Activated CD4-positive, alpha-beta T cell treated with anti-CD3 and anti-CD28 coated beads, Interleukin-10, Interleukin-2, amounts not matched to agents 100 ng/mL and 50 ng/mL, durations not matched to agents 16 hours and 8 hours (primary cell): ENCODE measurements around the gene SYCP1.
"Not testable (repeated sequence)": the region's sequence is repeated elsewhere in the genome, so short reads cannot be mapped to it uniquely, and the experiment has no call there.

ENCODE experiments used
- DNase-seq: peaks from one replicate; pipeline ENCODE4 v3.0.0-alpha.2; 2020

SYCP1 gene

DNA sequence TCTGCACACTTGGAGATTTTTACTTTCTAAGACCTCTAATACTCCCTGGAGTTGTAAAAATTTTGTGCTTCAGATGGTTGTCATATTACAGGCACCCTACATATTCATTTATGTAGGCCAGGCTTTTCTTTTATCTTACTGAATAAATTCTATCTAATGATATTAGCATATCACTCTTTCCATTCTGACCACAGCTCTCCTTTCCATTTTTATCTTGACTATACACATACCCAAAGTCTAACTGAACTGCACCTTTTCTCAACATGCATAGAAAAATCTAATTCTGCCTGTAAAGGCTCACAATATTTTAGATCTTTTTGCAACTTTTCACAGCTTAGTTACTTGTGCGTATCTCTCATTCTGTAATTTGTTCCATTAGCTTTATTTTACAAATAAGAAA is 122.2 kb downstream of the SYCP1 start:
- no peak for DNase-seq

DNA sequence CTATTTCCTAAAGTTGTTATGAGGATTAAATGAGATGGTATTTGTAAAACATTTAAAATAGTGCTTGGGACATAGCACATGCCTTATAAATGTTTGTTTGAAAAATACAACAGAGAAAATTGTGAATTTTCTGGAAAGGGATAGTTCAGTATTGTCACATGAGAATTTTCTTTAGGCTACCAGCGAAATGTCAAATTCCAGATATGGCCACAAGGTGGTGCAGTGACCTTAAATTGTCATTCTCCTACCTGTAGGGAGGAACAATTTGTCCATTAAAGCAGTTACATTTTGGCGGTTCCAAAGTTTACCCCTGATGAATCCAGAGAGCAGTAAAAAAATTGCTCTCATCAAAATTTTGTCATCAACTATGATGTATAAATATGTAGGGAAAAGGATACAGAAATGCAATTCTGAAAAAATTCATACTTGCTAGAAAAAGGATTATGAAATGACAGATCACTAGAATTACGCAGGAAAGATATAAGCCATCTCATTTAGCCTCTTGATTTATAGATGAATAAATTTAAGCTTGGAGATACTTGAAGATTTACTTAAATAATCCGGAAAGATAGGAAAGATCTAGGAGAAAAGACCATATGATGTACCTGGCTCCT is 124.7 kb downstream of the SYCP1 start:
- DNase-seq, result peak; percentile 63

GRCh38 chr1:114982251-114982650 is 127.6 kb downstream of the SYCP1 start:
- no peak for DNase-seq

DNA sequence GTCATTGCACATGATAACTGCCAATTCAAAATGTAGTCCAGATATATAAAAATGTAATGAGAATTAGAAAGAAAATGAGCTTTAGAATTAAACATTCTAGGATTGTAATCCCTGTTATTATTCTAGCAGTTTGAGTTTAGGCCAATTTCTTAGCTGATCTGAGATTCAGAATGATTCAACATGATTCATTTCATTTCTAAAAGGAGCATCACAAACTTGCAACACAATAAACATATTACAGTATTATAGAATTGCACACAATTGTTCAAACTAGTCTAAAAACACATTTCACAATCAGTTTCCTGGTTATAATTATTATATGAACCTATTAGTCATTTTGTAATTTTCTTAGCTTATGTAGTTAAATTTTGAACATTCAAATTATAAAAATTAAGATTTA is 131.6 kb downstream of the SYCP1 start:
- DNase-seq, result no peak

DNA sequence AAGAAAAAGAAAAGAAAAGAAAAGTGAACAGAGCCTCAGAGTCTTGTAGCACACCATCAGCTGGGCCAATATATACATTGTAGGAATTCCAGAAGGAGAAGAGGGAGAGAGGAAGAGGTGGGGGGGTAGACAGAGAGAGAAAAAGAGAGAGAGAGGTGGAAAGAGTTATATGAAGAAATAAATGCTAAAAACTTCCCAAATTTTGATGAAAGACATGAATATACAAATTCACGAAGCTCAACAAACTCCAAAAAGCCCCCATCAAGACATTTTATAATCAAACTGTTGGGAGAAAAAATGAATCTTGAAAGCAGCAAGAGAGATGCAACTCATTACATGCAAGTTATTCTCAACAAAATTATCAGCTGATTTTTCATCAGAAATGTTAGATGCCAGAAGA is 133.4 kb downstream of the SYCP1 start:
- DNase-seq, result no peak

DNA sequence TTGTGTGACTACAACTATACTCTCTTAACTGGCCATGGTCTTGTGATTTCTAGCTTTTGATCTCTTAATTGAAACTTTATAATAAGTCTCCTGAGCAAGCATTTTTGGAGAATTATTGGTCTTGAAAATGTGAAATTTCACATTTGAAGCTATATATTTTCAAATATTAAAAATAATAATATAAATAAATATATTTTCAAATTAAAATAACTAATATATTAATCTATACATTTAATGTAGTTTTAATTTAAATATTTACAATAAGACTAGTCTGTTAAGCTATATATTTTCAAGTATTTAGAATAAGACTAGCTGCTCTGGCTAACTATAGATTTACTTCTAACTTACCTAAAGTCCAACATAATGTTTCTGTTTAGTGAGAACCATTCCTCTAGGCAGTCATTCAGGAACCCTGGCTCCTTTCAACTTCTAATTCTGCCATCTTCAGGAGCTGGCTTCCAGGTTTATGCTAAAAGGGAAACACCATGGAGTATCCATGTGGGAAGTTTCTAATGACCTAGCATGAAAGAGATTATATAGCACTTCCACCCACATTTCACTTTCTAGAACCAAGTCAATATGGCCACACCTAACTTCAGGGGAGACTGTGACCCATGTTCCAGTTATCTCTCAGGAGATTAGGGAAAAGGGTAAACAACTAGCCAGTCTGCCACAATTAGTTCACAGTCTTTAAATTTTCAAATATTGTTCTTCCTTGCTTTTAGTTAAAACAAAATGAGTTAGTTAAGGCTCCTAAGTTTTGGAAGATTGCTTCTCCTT is 143.0 kb downstream of the SYCP1 start:
- no peak for DNase-seq

DNA sequence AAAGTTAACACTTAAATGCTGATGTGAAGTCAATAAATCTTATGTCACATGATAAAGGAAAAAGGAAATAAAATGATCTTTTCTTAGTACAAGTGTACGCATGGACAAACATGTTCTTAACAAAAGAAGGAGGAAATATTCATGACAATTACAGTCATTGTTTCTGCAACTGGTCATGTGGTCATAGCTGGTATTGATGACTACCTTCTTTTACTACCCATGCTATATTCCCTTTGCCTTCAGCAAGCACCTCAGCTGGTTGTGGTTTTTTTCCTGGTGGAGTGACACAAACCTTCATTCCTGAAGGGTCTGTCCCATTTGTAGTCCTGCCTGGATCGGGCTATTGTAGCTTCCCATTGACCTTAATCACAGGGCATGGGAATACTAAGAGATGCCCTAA is 151.5 kb downstream of the SYCP1 start:
- DNase-seq, result no peak

DNA sequence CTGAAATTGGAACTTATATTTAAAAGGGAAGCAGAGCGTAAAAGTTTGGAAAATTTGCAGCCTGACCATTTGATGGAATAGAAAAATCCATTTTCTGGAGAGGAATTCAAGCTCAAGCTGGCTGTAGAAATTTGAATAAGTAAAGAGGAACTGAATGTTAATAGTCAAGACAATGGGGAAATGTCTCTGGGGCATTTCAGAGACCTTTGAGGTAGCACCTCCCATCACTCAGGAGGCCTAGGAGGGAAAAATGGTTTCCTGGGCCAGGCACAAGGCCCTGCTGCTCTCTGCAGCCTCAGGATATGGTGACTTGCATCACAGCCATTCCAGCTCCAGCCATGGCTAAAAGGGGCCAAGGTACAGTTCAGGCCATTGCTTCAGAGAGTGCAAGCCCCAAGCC is 157.3 kb downstream of the SYCP1 start:
- DNase-seq, result no peak

DNA sequence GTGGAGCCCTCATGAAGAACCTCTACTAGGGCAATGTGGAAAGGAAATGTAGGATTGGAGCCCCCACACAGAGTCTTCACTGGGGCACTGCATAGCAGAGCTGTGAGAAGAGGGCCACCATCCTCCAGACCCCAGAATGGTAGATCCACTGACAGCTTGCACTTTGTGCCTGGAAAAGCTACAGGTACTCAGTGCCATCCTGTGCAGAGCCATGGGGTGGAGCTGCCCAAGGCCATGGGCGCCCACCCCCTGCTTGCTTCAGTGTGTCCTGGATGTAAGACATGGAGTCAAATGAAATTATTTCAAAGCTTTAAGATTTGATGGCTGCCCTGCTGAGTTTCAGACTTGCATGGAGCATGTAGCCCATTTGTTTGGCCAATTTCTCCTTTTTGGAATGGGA is 157.8 kb downstream of the SYCP1 start:
- no peak for DNase-seq

DNA sequence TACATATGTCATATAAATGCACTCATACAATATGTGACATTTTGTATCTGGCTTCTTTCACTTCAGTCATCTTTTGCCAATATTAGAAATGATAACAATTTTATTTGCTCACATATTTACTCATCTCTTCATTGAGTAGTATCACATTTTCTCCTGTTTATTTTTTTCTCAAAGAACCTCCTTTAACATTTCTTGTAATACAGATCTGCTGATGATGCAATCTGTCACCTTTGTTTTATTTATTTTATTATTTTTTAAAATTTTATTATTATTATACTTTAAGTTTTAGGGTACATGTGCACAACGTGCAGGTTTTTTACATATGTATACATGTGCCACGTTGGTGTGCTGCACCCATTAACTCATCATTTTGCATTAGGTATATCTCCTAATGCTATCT is 159.1 kb downstream of the SYCP1 start:
- DNase-seq, result no peak

GRCh38 chr1:115019549-115019948 is 164.9 kb downstream of the SYCP1 start:
- DNase-seq, result not testable (repeated sequence)

GRCh38 chr1:115021145-115021544 is 166.5 kb downstream of the SYCP1 start:
- no peak for DNase-seq

GRCh38 chr1:115023593-115023992 is 168.9 kb downstream of the SYCP1 start:
- DNase-seq, result no peak

GRCh38 chr1:115029526-115029925 is 174.9 kb downstream of the SYCP1 start, which contains the start of gene TSHB:
TSS of gene TSHB (plus strand) at chr1:115029826. CDS start at chr1:115033363, 3,537 bp downstream.
- no peak for DNase-seq

DNA sequence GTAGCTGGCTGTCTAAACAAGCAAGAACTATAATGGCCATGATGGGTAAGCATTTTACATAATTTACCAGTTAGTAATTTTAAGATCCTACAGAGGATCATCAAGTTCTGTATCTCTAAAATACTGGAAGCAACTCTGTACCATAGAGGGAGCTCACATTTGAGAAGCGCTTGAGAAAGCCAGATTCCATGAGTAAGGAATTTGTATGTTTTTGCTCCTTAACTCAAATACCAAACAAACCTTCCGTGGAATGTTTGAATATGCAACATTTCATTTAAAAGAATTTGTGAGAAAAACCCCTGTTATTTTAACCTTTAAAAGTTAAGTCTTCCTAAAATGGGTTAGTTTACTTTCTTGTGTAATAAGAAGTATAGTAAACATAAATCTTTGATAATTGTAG is 176.9 kb downstream of the SYCP1 start:
- no peak for DNase-seq

GRCh38 chr1:115035652-115036051 is 181.0 kb downstream of the SYCP1 start:
- DNase-seq, result no peak

DNA sequence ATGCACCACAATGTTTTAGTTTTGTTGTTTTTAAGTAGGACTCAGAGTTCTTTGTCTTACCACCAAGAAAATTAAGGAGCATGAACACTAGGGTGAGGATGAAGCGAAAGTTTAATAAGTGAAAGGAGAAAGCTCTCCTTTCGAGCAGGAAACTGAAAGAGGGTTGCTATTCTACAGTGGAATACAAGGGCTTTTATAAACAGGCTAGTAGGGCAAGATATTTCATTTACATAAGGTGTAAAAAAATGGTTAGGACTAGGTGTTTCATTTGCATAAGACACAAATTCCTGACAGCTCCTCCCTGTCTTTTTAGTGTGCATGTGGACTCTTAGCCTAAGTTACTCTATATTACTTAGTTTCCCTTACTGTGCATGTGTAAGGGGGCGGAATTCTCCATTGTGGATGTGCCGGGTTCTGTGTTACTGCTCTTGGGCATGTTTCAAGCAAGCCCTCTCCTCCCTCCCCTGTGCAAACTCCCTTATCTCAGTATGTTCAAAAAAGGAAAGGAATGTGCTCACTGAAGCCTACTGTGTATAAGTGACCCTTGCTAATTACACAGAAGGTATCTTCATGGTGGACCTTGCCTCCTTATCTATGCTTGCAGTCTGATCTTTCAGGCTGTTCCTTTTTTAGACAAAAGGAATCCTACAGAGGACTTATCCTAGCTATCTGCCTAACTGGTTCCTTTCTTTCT is 182.3 kb downstream of the SYCP1 start:
- no peak for DNase-seq

DNA sequence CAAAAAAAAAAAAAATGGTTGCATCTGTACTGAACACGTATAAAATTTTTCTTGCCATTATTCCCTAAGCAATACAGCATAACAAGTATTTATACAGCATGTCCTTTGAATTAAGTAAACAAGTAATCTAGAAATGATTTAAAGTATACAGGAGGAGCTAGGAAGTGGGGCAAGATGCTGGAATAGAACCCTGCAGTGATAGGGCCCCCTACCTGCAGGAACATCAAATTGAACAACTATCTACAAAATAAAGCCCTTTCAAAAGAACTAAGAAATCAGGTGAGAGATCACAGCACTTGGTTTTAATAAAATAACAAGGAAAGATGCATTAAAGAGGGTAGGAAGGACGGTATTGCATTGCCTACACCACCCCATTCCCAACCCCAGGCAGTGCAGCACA is 185.8 kb downstream of the SYCP1 start:
- DNase-seq, result no peak

GRCh38 chr1:115041654-115042053 is 187.0 kb downstream of the SYCP1 start:
- DNase-seq, result no peak
